Measurements from ENCODE around the gene PITPNM3.
A peak's percentile ranks its signal among the peaks of the same experiment; 100 is the strongest.

Gene PITPNM3

DNA sequence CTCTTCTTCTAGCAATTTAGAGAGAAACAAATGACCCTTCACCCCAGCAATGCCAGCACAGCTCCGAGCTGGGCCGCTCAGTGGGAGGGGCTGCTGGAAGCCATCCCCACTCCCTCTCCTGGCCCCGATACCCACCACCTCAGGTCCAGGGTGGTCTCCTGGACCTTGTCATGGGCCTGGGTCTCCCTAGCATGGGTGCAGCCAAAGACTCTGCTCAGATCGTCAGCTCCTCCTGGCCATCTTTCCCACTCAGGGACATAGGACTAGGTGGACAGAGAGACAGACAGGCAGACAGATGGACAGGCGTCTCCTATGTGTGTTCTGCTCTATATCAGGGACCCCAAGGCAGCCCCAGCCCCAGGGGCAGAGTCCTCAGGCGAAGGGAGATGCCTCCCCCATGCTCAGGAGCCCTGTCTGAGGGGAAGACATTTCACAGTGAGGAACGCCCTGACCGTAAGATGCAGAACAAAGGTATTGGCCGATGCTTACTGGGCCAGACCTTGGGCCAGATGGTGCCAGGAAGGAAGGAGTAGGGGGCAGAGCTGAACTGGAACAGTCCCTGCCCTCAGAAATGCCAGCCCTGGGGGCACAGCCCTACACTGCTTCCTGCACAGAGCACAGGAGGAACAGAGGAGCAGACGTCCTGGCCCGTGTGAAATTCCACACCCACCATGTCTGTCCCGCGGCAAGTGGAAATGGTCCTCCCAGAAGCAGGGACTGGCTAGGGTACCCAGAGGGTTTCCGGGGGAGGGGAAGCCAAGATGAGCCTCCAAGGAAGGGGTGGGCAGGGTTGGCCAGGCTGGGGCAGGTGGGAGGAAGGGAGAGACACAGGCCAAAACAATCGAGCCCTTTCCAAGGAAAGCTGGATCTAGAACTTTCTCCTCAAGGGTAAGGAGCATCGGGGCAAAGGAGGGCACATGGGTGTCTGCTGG is 13.0 kb downstream of the PITPNM3 start:
- no peaks in the 10 kb centered on the region for H3K9me3 Mint-ChIP-seq
- H3K27me3 Mint-ChIP-seq (ENCODE audit: low read depth): no peaks in the 10 kb centered on the region
- H3K36me3 Mint-ChIP-seq (ENCODE audit: low read depth): peaks cover 3% of the 10 kb centered on the region
- no peak overlapping the region for H3K4me3 Mint-ChIP-seq
- TF ChIP-seq, protein P1, sequence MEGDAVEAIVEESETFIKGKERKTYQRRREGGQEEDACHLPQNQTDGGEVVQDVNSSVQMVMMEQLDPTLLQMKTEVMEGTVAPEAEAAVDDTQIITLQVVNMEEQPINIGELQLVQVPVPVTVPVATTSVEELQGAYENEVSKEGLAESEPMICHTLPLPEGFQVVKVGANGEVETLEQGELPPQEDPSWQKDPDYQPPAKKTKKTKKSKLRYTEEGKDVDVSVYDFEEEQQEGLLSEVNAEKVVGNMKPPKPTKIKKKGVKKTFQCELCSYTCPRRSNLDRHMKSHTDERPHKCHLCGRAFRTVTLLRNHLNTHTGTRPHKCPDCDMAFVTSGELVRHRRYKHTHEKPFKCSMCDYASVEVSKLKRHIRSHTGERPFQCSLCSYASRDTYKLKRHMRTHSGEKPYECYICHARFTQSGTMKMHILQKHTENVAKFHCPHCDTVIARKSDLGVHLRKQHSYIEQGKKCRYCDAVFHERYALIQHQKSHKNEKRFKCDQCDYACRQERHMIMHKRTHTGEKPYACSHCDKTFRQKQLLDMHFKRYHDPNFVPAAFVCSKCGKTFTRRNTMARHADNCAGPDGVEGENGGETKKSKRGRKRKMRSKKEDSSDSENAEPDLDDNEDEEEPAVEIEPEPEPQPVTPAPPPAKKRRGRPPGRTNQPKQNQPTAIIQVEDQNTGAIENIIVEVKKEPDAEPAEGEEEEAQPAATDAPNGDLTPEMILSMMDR (IDR thresholded peaks at IDR 0.05; ENCODE audit: unreplicated experiment in 3 of 3): no peak
- no peak overlapping the region for H3K27ac Mint-ChIP-seq
- H3K4me1 Mint-ChIP-seq: peaks cover 49% of the 10 kb centered on the region

GRCh38 chr17:6542577-6542976 is 13.8 kb downstream of the PITPNM3 start:
- H3K36me3 Mint-ChIP-seq (ENCODE audit: low read depth): peaks cover 4% of the 10 kb centered on the region
- H3K4me3 Mint-ChIP-seq: no peak overlapping the region
- no peaks in the 10 kb centered on the region for H3K9me3 Mint-ChIP-seq
- TF ChIP-seq, protein P1 (IDR thresholded peaks at IDR 0.05; ENCODE audit: unreplicated experiment in 3 of 3): no peak
- peak overlapping the region; percentile 3 to 22 (median 7) for H3K27ac Mint-ChIP-seq
- no peaks in the 10 kb centered on the region for H3K27me3 Mint-ChIP-seq (ENCODE audit: low read depth)
- peaks cover 46% of the 10 kb centered on the region for H3K4me1 Mint-ChIP-seq

- TF ChIP-seq, protein P1 (IDR thresholded peaks at IDR 0.05; ENCODE audit: unreplicated experiment in 3 of 3): no peak
- Mint-ChIP-seq H3K27ac (peak overlapping the region in 2 of 3 experiments; percentile 3 to 22), H3K4me3 (no peak overlapping the region), H3K27me3 (ENCODE audit: low read depth) (no peaks in the 10 kb centered on the region), H3K36me3 (ENCODE audit: low read depth) (peaks cover 6% of the 10 kb centered on the region), H3K9me3 (no peaks in the 10 kb centered on the region), H3K4me1 (peaks cover 41% of the 10 kb centered on the region)
Observed at GRCh38 chr17:6541886-6542285, 14.5 kb downstream of the PITPNM3 start.

GRCh38 chr17:6539871-6540270 is 16.5 kb downstream of the PITPNM3 start:
- TF ChIP-seq, protein P1 (IDR thresholded peaks at IDR 0.05; ENCODE audit: unreplicated experiment in 3 of 3): no peak
- Mint-ChIP-seq H3K9me3 (no peaks in the 10 kb centered on the region), H3K27me3 (ENCODE audit: low read depth) (no peaks in the 10 kb centered on the region), H3K27ac (no peak overlapping the region), H3K36me3 (ENCODE audit: low read depth) (peaks cover 15% of the 10 kb centered on the region), H3K4me3 (no peak overlapping the region), H3K4me1 (peaks cover 45% of the 10 kb centered on the region)

GRCh38 chr17:6536566-6537065 is 19.7 kb downstream of the PITPNM3 start:
- TF ChIP-seq, protein P1 (IDR thresholded peaks at IDR 0.05; ENCODE audit: unreplicated experiment in 3 of 3): no peak
- no peak overlapping the region for H3K27ac Mint-ChIP-seq
- H3K36me3 Mint-ChIP-seq (ENCODE audit: low read depth): peaks cover 17% of the 10 kb centered on the region

More at GRCh38 chr17:6536566-6537065, 19.7 kb downstream of the PITPNM3 start:
- Mint-ChIP-seq H3K27me3 (ENCODE audit: low read depth) (peaks cover 4% of the 10 kb centered on the region), H3K9me3 (no peaks in the 10 kb centered on the region), H3K4me1 (peaks cover 34% of the 10 kb centered on the region), H3K4me3 (no peak overlapping the region)

Measured in nephron (organoid).